Right lobe of liver (tissue), 6 donors: ENCODE data around the gene LCN9. TPM values are rescaled to one million over a fixed set of nuclear protein-coding genes. Genes with fewer than 3 reads are reported as not detected.
A peak's percentile ranks its signal among the peaks of the same experiment; 100 is the strongest.

ENCODE experiments used
- ATAC-seq, 4 donors: fragments of 200-7000 bp; cut with Tn5 transposase; one replicate each; pipeline ENCODE4 v1.9.1; 2020; ENCODE audit warnings: mild to moderate bottlenecking in 4 of 4, moderate library complexity in 4 of 4
- DNase-seq, 3 donors: peaks; one replicate each; pipeline ENCODE4 v3.0.0-alpha.2; 2020
- H3K27ac ChIP-seq, 3 donors: fragments of 200-600 bp; one replicate each; pipeline ENCODE4 v1.8.0; 2022
- H3K27me3 ChIP-seq, 2 donors: fragments of 200-600 bp; one replicate each; pipeline ENCODE4 v1.8.0; 2022
- H3K36me3 ChIP-seq, 4 donors: fragments of 200-600 bp; sonication (generic) in 1 of 4; one replicate each; pipeline versions ENCODE4 v1.5.1 to v1.8.0; 2017 to 2022; ENCODE audit warnings: control low read depth in 1 of 4
- H3K4me1 ChIP-seq, 4 donors: fragments of 200-600 bp; sonication (generic) in 1 of 4; one replicate each; pipeline versions ENCODE4 v1.5.1 to v1.8.0; 2017 to 2022; ENCODE audit warnings: control low read depth in 1 of 4
- H3K4me3 ChIP-seq, 3 donors: fragments of 200-600 bp; one replicate each; pipeline ENCODE4 v1.8.0; 2022
- H3K9me3 ChIP-seq, 4 donors: fragments of 200-600 bp; sonication (generic) in 1 of 4; one replicate each; pipeline versions ENCODE4 v1.5.1 to v1.8.0; 2017 to 2022; ENCODE audit warnings: control low read depth in 1 of 4
- CTCF ChIP-seq, 4 donors: fragments of 200-600 bp in 3 of 4; fragments of 450-650 bp in 1 of 4; IDR thresholded peaks; one replicate each; pipeline versions ENCODE4 v1.5.1 to v1.8.0; 2016 to 2022; ENCODE audit warnings: antibody characterized with exemption in 4 of 4, mild to moderate bottlenecking in 2 of 4
- POLR2A ChIP-seq: fragments of 450-650 bp; IDR thresholded peaks from one replicate; pipeline ENCODE4 v1.6.1; 2017; ENCODE audit warnings: antibody characterized with exemption, mild to moderate bottlenecking
- WGBS: methylation state at CpG from one replicate; pipeline ENCODE4 v1.1.6; 2018; ENCODE audit warnings: low coverage, low lambda C conversion rate; ENCODE audit not compliant: insufficient coverage; ENCODE audit errors: missing lambda C conversion rate; 5-methylcytosine and 5-hydroxymethylcytosine counted together
- intact Hi-C, 2 donors: fragments of 100-400 bp; cut with DNase I; formaldehyde crosslinking; loops; one replicate each; pipeline versions ENCODE4 v1.11.2 to v1.14.1; 2022
- total RNA-seq, 6 experiments: library from RNA; depleted of rRNA in 2 of 6; stranded (reverse); fragments of >200 nt in 2 of 6; fragmentation: NEBNext Ultra II Directional in 3 of 6; extraction: Animal tissue kit (Norgen Biotek cat#: 25700) in 3 of 6; gene quantifications; one replicate each; pipeline versions ENCODE4 v1.1.0 to v1.2.4, GENCODE V29; 2016 to 2023
- donor health status: DM: no; HTN: yes; CAD: no.
- donor health status: DM: no; HTN: no; CAD: no.
- donor health status: DM: no; HTN: no; CAD: no.
- donor health status: DM: no; HTN: yes; CAD: no.
- donor health status: DM: no; HTN: yes; CAD: no.

The LCN9 gene
- total RNA-seq, 6 experiments from 2014 or later, result not detected

GRCh38 chr9:135697226-135697625, 34.1 kb downstream of the LCN9 start:
- ATAC-seq (no peak), DNase-seq (no peak)
- no peaks in the 10 kb centered on the region for H3K36me3 ChIP-seq
- intact Hi-C loops, result no loop called here
- 43% methylated on average over 4 of the region's 15 CpGs for WGBS
- no peak overlapping the region for H3K4me3 ChIP-seq
- TF ChIP-seq POLR2A (no peak), CTCF (IDR thresholded peaks at IDR 0.05) (no peak)
- H3K27me3 ChIP-seq, result peaks cover 0 to 8% of the 10 kb centered on the region in 2 donors
- H3K9me3 ChIP-seq, result no peaks in the 10 kb centered on the region
- no peak overlapping the region for H3K27ac ChIP-seq
- H3K4me1 ChIP-seq, result peaks cover 0 to 5% (median 0%) of the 10 kb centered on the region in 4 donors

- H3K9me3 ChIP-seq, result no peaks in the 10 kb centered on the region
- intact Hi-C loops, result no loop called here
Observed at GRCh38 chr9:135698236-135698635, 35.1 kb downstream of the LCN9 start.

GRCh38 chr9:135698767-135699166, 35.7 kb downstream of the LCN9 start:
- H3K27me3 ChIP-seq, result peaks cover 0 to 9% of the 10 kb centered on the region in 2 donors

More at GRCh38 chr9:135698236-135698635, 35.1 kb downstream of the LCN9 start:
- Histone ChIP-seq H3K4me3 (no peak overlapping the region), H3K27ac (no peak overlapping the region), H3K27me3 (peaks cover 0 to 9% of the 10 kb centered on the region in 2 donors), H3K4me1 (peaks cover 0 to 5% (median 0%) of the 10 kb centered on the region in 4 donors), H3K36me3 (no peaks in the 10 kb centered on the region)
- DNase-seq (no peak), ATAC-seq (no peak)
- TF ChIP-seq POLR2A (no peak), CTCF (IDR thresholded peaks at IDR 0.05) (no peak)
- 50% methylated on average over 2 of the region's 21 CpGs for WGBS

GRCh38 chr9:135699440-135699839, 36.3 kb downstream of the LCN9 start, which contains the start of gene SOHLH1:
SOHLH1 (minus strand) TSS chr9:135699481; CDS start chr9:135699467, 14 bp downstream.
- 81% methylated on average over 10 of the region's 30 CpGs for WGBS
- Histone ChIP-seq H3K4me1 (peaks cover 0 to 5% (median 0%) of the 10 kb centered on the region in 4 donors), H3K4me3 (no peak within 1 kb of the TSS), H3K27ac (no peak within 1 kb of the TSS), H3K27me3 (peaks cover 0 to 9% of the 10 kb centered on the region in 2 donors), H3K36me3 (no peaks in the 10 kb centered on the region), H3K9me3 (no peaks in the 10 kb centered on the region)
- DNase-seq, result no peak
- ATAC-seq, result no peak
- TF ChIP-seq POLR2A, result no peak
- no peak for TF ChIP-seq CTCF (IDR thresholded peaks at IDR 0.05)
- intact Hi-C loops, result no loop called here

More at GRCh38 chr9:135698767-135699166, 35.7 kb downstream of the LCN9 start:
- intact Hi-C loops, result no loop called here
- Histone ChIP-seq H3K9me3 (no peaks in the 10 kb centered on the region), H3K4me3 (no peak overlapping the region), H3K4me1 (peaks cover 0 to 5% (median 0%) of the 10 kb centered on the region in 4 donors), H3K36me3 (no peaks in the 10 kb centered on the region), H3K27ac (no peak overlapping the region)
- DNase-seq (no peak), ATAC-seq (no peak)
- no peak for TF ChIP-seq CTCF (IDR thresholded peaks at IDR 0.05)
- TF ChIP-seq POLR2A, result no peak
- no CpG with 5 or more reads among the region's 19 CpGs for WGBS

- Histone ChIP-seq H3K4me3 (no peak overlapping the region), H3K4me1 (peaks cover 0 to 5% (median 0%) of the 10 kb centered on the region in 4 donors), H3K9me3 (no peaks in the 10 kb centered on the region), H3K27ac (no peak overlapping the region), H3K27me3 (peaks cover 0 to 9% of the 10 kb centered on the region in 2 donors), H3K36me3 (no peaks in the 10 kb centered on the region)
- WGBS, result 30% methylated on average over 13 of the region's 15 CpGs
- TF ChIP-seq POLR2A, result no peak
- TF ChIP-seq CTCF (IDR thresholded peaks at IDR 0.05), result no peak
- intact Hi-C loops, result no loop called here
- ATAC-seq (peak in 1 of 4 donors; percentile 64), DNase-seq (no peak)
Observed at GRCh38 chr9:135700525-135700924, 37.4 kb downstream of the LCN9 start.
